Activated naive CD8-positive, alpha-beta T cell treated with anti-CD3 and anti-CD28 coated beads, Interleukin-2, amount 50 U/mL, for 16 hours (primary cell): ENCODE data around the gene AKAP13.
"Not testable (repeated sequence)": the region's sequence is repeated elsewhere in the genome, so short reads cannot be mapped to it uniquely, and the experiment has no call there.

Experiments
- DNase-seq: peaks from one replicate; pipeline ENCODE4 v3.0.0-alpha.2; 2020; ENCODE audit warnings: low read depth, low spot score

AKAP13 gene

DNA sequence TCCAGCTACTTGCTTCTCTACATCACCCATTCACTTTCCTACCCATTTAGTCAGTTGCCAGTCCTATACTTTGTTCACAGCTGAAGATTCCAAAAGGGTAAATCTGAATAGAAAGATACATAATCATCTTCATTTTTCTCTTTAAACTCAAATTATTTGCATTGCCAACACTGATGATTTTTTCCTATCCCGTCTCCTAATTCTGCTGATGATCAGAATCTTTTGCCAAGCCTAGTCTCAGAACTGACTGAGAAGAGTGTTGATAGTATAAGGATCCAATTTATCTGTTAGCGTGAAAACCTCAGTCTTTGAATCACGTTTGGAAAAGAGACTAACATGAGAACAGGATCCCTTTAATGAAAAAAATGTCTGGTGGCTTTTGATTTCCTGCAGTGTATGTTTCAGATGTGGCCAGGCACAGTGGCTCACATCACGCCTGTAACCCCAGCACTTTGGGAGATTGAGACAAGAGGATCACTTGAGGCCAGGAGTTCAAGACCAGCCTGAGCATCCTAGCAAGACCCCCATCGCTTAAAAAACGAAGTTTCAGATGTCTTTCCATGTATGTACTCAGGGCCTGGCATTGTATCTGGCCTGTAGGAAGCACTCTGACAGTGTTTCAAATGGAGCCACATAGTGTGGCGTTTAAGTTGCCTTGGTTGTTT, 244.9 kb downstream of the AKAP13 start:
- DNase-seq, result no peak

DNA sequence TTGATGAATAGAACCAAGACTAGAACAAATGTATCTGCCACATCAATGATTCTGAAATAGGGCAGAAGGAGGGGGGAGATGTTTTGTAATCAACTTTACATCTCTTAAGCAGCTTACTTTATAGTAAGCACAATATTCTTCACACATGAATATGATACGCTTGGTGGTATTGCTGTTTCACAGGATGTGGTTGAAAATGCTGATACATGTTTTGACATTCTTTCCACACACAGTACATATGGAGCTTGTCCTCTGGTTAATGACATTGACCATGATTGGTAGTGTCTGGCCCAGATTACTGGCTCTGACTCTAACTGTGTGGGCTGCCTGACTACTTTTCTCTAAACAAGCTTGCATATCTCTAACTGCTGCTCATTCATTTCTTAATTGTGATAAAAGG, 245.5 kb downstream of the AKAP13 start:
- no peak for DNase-seq

DNA sequence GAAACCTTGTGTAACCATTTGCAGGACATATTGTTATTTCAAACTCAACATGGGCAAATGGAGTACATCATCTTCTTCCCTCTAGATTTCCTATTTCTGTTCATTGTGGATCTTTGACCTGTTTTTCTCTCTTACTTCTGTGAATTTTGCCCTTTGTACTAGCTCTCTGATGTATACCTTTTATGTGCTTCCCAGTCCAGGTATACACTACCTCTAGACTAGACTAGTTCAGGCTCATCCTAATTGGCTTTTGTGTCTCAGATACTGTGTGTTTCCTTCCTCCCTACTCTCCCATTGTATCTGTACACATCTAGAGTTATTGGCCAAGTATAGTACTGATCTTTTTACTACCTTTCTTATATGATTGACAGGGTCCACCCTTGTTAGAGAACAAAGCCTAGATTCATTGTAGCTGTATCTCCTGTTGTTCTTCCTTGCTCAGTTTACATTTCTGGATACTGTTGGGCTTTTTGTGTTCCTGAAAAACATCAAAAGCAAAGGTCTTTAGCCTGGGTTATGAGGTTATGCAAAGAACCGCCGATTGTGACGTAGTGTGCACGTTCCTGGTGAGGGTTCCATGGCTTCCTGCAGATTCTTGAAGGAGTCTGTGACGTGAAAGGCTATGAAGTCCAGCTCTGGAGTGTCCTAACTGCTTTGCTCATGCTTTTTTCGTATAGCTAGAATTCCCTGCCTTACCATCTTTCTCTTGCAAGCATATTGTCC, 247.0 kb downstream of the AKAP13 start:
- DNase-seq, result no peak

DNA sequence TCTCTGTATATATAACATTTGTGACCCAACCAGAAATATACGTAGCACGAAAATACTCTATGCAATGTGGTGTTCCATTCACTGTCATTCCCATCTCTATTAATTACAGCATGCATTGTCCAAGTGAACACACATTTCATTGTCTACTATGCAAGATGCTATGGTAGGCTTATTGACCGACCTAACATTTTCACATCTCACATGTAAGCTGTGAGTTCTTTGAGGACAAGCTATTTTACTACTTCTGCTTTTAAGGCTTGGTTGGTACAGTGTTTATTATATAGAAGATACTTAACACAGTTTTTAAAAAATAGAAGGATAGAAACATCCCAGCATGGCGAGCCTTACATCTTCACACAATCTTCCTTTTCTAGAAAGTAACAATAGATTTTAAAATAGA, 249.9 kb downstream of the AKAP13 start:
- DNase-seq, result no peak

- DNase-seq, result no peak
Observed at GRCh38 chr15:85631018-85631417, 250.6 kb downstream of the AKAP13 start.

DNA sequence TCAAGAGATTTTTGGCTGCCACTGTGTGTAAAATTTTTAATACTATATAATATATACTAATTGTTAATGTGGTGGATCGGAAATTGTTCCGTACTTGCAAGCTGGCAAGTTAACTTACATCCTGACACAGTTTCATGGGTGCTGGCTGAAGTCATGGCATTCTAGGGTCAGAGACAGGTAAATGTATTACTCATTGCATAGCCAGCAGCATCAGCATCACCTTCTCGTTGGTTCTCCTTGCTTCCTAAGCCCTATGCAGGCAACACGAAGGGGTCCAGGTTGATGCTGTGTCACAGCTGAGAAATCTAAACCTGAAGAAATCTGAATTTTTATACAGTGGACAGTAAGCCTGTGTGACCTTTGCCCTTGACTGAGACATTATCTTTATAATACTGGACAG, 251.6 kb downstream of the AKAP13 start:
- DNase-seq, result no peak

DNA sequence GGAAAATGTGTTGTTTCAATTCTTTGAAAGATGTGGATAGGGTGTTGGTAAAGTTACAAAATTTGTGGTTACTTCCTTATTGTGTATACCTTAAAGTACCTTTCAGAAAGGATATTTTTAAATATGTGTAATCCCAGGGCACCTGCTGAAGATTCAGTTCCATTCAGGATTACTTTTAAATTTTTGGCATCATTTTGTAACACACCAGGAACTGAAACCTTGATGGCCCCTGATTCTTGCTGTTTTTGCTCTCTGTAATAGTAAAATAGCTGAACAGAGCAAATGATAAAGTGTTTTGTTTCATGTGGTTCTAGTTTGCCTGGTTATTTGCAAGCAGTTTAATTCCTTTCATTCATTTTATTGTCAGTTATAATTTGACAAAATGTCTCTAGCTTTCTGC, 253.5 kb downstream of the AKAP13 start:
- no peak for DNase-seq

DNA sequence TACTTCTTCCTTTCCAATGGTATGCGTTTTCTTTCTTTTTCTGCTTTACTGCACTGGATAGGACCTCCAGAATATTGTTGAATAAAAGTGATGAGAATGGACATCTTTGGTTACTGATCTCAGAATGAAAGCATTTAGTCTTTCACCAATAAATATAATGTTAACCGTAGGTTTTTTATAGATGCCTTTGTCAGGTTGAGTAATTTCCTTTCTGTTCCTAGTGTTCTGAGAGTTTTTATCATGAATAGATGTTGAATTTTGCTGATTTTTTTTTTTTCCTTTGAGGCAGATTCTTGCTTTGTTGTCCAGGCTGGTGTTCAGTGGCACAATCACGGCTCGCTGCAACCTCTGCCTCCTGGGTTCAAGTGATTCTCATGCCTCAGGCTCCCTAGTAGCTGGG, 255.9 kb downstream of the AKAP13 start:
- no peak for DNase-seq

- no peak for DNase-seq
Observed at GRCh38 chr15:85639752-85640381, 259.5 kb downstream of the AKAP13 start.

GRCh38 chr15:85642065-85642692, 261.8 kb downstream of the AKAP13 start:
- DNase-seq, result no peak

- no peak for DNase-seq
Observed at GRCh38 chr15:85642693-85643066, 262.3 kb downstream of the AKAP13 start.

DNA sequence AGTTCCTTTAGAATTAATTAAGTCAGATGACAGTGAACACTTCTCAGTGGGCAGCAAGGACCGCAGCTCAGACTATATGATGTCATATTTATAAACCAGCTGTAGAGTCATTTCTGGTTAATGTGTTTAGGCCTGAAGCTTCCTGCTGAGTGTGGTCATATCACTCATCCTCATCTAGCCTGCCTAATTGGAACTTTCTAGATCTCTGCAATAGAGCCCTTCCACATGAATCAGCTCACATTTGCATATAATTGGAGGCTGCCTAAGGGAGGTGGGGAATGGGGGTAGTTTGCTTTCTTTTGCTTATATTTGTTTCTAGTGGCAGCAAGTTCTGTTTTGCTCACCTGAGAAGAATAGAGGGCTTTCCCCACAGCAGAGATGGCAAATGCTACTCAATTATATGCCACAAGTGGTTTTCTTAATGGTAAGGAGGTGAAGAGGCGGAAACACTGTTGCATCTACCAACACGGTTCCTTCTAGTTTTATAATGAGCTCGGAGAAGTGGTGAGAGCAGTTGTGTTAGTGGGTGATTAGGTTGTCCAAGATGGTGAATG, 266.2 kb downstream of the AKAP13 start:
- DNase-seq, result no peak

GRCh38 chr15:85649372-85649771, 269.0 kb downstream of the AKAP13 start:
- no peak for DNase-seq

GRCh38 chr15:85651548-85651947, 271.1 kb downstream of the AKAP13 start:
- DNase-seq, result no peak

DNA sequence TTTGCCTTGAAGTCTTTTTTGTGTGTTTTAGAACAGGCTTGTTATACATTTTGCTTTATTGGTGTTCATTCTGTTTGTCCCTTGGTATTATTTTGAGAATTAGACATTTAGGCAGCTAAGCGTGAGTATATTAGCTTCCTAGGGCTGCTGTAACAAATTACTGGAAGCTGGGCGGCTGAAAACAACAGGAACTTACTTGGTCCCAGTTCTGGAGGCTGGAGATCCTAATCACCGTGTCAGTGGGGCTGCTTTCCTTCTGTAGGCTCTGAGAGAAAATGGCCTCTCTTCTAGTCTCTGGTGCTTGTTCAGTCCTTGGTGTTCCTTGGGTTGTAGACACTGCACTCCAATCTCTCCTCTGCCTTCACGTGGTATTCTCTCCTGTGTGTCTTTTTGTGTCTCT, 272.1 kb downstream of the AKAP13 start:
- no peak for DNase-seq

GRCh38 chr15:85657132-85657531, 276.7 kb downstream of the AKAP13 start:
- no peak for DNase-seq

DNA sequence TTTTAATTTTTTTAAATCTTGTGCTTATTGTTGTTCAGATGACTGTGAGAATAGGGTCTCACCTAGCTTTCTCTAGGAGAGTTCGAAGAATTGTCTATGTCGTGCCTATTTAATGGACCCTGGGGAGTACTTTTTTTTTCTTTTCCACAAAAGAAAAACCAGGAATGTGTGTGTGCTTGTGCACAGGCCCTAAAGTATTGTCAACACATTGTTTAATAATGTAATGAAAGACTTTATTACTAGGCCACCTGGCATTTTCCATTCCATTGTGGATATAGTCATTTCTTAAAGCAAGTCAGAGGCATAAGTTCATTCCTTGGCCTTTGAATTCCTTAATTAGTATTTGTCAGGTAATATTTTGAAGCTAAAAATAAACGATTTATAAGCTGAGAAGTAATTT, 278.4 kb downstream of the AKAP13 start:
- no peak for DNase-seq

GRCh38 chr15:85661859-85662258, 281.5 kb downstream of the AKAP13 start:
- no peak for DNase-seq

- not testable (repeated sequence) for DNase-seq
Observed at GRCh38 chr15:85665677-85666076, 285.3 kb downstream of the AKAP13 start.

DNA sequence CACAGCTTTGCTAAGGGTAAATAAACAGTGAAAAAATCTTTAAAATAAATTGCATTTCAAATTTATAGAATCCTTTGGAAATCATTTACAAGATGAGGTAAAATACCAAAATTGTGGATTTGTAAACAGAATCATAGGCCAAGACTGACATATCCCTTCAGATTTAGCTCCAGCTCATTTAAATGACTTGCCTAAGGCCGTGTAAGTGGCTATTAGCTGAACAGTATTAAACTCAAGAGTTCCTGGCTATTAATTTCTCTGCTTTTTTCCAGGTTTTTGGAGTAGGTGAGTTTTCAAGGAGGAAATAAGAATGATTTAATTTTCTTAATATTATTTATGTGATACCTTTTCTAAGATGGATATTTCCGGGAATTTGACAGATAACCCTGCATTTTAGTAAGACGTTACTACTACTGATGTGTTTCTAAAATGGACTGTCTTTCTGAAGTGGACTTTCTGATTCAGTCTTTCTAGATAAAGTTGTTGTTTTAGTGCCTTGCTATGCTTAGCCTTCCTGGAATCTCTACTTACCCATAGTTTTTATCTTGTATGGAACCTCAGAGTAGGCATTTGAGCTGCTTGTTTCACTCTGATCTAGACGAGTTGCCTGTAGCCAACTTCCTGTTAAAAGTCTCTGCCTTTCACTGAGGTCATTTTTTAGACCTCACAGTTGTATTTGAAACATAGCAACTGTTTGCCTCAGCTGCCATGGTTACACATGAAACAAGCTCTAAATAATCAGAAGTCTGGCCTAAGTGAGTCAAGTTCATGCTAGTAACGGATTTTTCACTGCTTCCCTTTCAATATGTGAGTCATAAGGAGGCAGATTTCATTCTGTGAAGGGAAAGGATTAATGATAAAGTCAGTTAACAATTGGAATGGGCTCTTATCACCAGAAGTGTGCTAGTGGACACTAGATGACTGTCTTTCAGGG, 287.4 kb downstream of the AKAP13 start:
- DNase-seq, result no peak

DNA sequence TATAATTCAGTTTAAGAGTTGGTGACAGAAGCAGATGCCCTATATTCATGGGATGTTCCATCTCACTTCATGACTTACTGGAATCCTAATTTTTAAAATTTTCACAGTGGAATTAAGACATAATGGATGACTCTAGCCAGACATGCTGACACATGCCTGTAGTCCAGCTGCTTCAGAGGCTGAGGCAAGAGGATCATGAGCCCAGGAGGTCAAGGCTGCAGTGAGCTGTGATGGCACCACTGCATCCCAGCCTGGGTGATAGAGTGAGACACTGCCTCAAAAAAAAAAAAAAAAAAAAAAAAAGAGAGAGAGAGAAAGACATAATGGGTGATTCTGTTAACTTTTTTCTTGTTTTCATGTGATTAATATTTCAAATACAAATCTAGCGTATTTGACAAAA, 290.8 kb downstream of the AKAP13 start:
- DNase-seq, result no peak
